ENCODE results near the gene SLC22A1. TPM values are rescaled to one million over a fixed set of nuclear protein-coding genes. Genes with fewer than 3 reads are reported as not detected.

SLC22A1 gene
- total and polyA plus RNA-seq, 12 donors, result 0.26 to 7.1 (median 1.7) TPM; not detected in 2

GRCh38 chr6:160203076-160203475 lies 81.5 kb downstream of the SLC22A1 start:
- H3K4me1 ChIP-seq (replicated peaks in 1 of 2), result no peaks in the 10 kb centered on the region
- no peak overlapping the region for H3K27ac ChIP-seq
- no peak for TF ChIP-seq CTCF (IDR thresholded peaks at IDR 0.05)
- no peak for TF ChIP-seq POLR2A (IDR thresholded peaks at IDR 0.05)
- H3K9me3 ChIP-seq (replicated peaks in 1 of 3), result no peaks in the 10 kb centered on the region
- no peak overlapping the region for H3K4me3 ChIP-seq
- H3K27me3 ChIP-seq, result no peaks in the 10 kb centered on the region
- intact Hi-C loops (cut with DNase I), result no loop called here
- WGBS, 4 donors, result 66 to 74% (median 68%) methylated on average over 3 of the region's 3 CpGs
- H3K36me3 ChIP-seq (replicated peaks in 1 of 2), result no peaks in the 10 kb centered on the region
- DNase-seq, result no peak

- no peak for TF ChIP-seq CTCF (IDR thresholded peaks at IDR 0.05)
- TF ChIP-seq POLR2A (IDR thresholded peaks at IDR 0.05), result no peak
- no peaks in the 10 kb centered on the region for H3K9me3 ChIP-seq (replicated peaks in 1 of 3)
- no peaks in the 10 kb centered on the region for H3K4me1 ChIP-seq (replicated peaks in 1 of 2)
- intact Hi-C loops (cut with DNase I), result no loop called here
- no peak overlapping the region for H3K4me3 ChIP-seq
- no peaks in the 10 kb centered on the region for H3K36me3 ChIP-seq (replicated peaks in 1 of 2)
- no peak for DNase-seq
- no peaks in the 10 kb centered on the region for H3K27me3 ChIP-seq
- H3K27ac ChIP-seq, result no peak overlapping the region
Measured at GRCh38 chr6:160203522-160203921, 81.9 kb downstream of the SLC22A1 start.

DNA sequence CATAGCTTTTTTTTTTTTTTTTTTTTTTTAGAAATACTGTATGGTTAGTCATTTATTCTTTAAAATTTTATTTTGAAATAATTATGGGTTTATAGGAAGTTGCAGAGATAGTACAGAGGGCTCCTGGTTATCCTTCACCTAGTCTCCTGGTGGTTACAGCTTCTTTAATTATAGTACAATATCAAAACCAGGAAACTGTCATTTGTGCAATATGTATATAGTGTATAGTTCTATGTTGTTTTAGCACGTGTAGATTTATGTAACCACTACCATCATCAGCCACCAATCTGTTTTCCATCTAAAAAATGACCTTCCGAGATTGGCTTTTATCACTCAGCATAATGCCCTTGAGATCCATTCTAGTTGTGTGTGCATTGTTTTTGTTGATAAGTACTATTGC lies 82.3 kb downstream of the SLC22A1 start:
- no peaks in the 10 kb centered on the region for H3K9me3 ChIP-seq (replicated peaks in 1 of 3)
- H3K4me1 ChIP-seq (replicated peaks in 1 of 2), result no peaks in the 10 kb centered on the region
- H3K27ac ChIP-seq, result no peak overlapping the region
- H3K4me3 ChIP-seq, result no peak overlapping the region
- no peak for TF ChIP-seq POLR2A (IDR thresholded peaks at IDR 0.05)
- TF ChIP-seq CTCF (IDR thresholded peaks at IDR 0.05), result no peak
- no peaks in the 10 kb centered on the region for H3K27me3 ChIP-seq
- 23 to 49% (median 38%) methylated on average over 2 of the region's 2 CpGs for WGBS, 4 donors
- intact Hi-C loops (cut with DNase I), result no loop called here
- H3K36me3 ChIP-seq (replicated peaks in 1 of 2), result no peaks in the 10 kb centered on the region
- no peak for DNase-seq

GRCh38 chr6:160204710-160205109 lies 83.1 kb downstream of the SLC22A1 start:
- no peaks in the 10 kb centered on the region for H3K27me3 ChIP-seq
- WGBS, 4 donors, result 84 to 100% (median 89%) methylated on average over 1 of the region's 1 CpG
- no peak overlapping the region for H3K4me3 ChIP-seq
- no peaks in the 10 kb centered on the region for H3K4me1 ChIP-seq (replicated peaks in 1 of 2)
- intact Hi-C loops (cut with DNase I), result no loop called here
- TF ChIP-seq POLR2A (IDR thresholded peaks at IDR 0.05) (no peak), CTCF (IDR thresholded peaks at IDR 0.05) (no peak)
- H3K27ac ChIP-seq, result no peak overlapping the region
- H3K9me3 ChIP-seq (replicated peaks in 1 of 3), result no peaks in the 10 kb centered on the region
- DNase-seq, result no peak
- H3K36me3 ChIP-seq (replicated peaks in 1 of 2), result no peaks in the 10 kb centered on the region

All from adrenal gland (tissue), 12 donors.